GM20000 (cell line): ENCODE measurements around the gene GFRA4.

Experiments used
- DNase-seq: peaks from one replicate; pipeline ENCODE4 v3.0.0; 2012; ENCODE audit warnings: low spot score
- TF ChIP-seq, protein P1 (sequence below): IDR thresholded peaks from 2 replicates; pipeline ENCODE4 v1.5.1; 2012; ENCODE audit warnings: mild to moderate bottlenecking, control low read depth; ENCODE audit errors: extremely low read depth, missing control alignments

The GFRA4 gene

GRCh38 chr20:3632311-3633004 is 30.7 kb downstream of the GFRA4 start:
- DNase-seq, result no peak

DNA sequence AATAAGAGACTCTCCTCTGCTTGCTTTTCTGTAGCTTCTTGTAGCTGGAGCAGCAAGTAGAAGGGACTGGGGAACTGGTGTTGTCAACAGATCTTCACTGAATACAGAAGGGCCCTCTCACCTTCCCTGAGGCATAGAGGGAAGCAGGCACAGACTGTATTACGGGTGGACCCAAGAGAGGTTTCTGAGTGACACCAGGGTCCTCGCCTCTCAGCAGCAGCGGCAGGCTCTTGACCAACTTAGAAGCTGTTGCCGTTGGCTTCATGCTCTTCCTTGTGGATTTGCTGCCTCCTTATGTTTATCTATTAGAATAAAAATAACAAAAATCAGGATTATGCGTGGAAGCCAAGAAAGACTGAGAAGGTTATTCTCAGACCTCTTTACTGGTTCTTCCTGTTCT is 31.7 kb downstream of the GFRA4 start:
- no peak for DNase-seq
- TF ChIP-seq, protein P1, sequence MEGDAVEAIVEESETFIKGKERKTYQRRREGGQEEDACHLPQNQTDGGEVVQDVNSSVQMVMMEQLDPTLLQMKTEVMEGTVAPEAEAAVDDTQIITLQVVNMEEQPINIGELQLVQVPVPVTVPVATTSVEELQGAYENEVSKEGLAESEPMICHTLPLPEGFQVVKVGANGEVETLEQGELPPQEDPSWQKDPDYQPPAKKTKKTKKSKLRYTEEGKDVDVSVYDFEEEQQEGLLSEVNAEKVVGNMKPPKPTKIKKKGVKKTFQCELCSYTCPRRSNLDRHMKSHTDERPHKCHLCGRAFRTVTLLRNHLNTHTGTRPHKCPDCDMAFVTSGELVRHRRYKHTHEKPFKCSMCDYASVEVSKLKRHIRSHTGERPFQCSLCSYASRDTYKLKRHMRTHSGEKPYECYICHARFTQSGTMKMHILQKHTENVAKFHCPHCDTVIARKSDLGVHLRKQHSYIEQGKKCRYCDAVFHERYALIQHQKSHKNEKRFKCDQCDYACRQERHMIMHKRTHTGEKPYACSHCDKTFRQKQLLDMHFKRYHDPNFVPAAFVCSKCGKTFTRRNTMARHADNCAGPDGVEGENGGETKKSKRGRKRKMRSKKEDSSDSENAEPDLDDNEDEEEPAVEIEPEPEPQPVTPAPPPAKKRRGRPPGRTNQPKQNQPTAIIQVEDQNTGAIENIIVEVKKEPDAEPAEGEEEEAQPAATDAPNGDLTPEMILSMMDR, result no peak

More at GRCh38 chr20:3632311-3633004, 30.7 kb downstream of the GFRA4 start:
- TF ChIP-seq, protein P1, result no peak

GRCh38 chr20:3630429-3630828 is 32.8 kb downstream of the GFRA4 start:
- TF ChIP-seq, protein P1, result no peak
- DNase-seq, result no peak

- TF ChIP-seq, protein P1, result no peak
- DNase-seq, result no peak
Measured at GRCh38 chr20:3629893-3630292, 33.3 kb downstream of the GFRA4 start.

- TF ChIP-seq, protein P1, result no peak
Measured at GRCh38 chr20:3628502-3629314, 34.5 kb downstream of the GFRA4 start.

DNA sequence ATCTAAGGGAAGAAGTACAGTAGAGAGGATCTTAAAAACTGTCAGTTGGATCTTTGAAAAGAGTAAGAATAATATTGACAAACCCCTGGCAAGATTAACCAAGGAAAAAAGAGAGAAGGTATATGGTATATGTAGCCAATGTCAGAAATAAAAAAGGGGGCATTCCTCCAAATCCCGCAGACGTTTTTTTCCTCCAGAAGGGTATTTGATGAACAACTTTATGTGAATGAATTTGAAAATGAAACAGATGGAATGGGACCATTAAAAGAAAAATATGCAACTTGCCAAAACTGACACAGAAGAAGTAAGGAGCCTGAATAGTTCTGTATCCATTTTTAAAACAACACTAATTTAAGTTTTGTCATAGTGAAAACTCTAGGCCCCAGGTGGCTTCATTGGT is 35.7 kb downstream of the GFRA4 start:
- TF ChIP-seq, protein P1, result no peak
- DNase-seq, result no peak

More at GRCh38 chr20:3628502-3629314, 34.5 kb downstream of the GFRA4 start:
- no peak for DNase-seq

GRCh38 chr20:3622406-3622805 is 40.8 kb downstream of the GFRA4 start:
- TF ChIP-seq, protein P1, result no peak
- DNase-seq, result no peak
